HepG2 (cell line): ENCODE measurements around the gene SPOP. TPM values are rescaled to one million over a fixed set of nuclear protein-coding genes. Genes with fewer than 3 reads are reported as not detected.
A peak's percentile ranks its signal among the peaks of the same experiment; 100 is the strongest.

Experiments used
- ATF7 ChIP-seq, 2 experiments: fragments of 450-650 bp in 1 of 2; sonication (generic) in 1 of 2; formaldehyde crosslinking in 1 of 2; IDR thresholded peaks; 2 replicates each; pipeline versions ENCODE4 v1.4.0 to v1.6.1; 2016 to 2020; ENCODE audit warnings: antibody characterized with exemption in 1 of 2, mild to moderate bottlenecking in 1 of 2, missing genetic modification reagents in 1 of 2
- CEBPB ChIP-seq: IDR thresholded peaks from 2 replicates; pipeline ENCODE4 v1.6.1; 2011; ENCODE audit warnings: low read depth, low read length, improper control_type of control experiment, borderline replicate concordance
- CEBPG ChIP-seq: IDR thresholded peaks from 2 replicates; pipeline ENCODE4 v1.6.1; 2016
- GATAD1 ChIP-seq: IDR thresholded peaks from 2 replicates; pipeline ENCODE4 v1.6.1; 2016; ENCODE audit warnings: missing genetic modification reagents, missing compliant biosample characterization
- GLI4 ChIP-seq: sonication (generic); formaldehyde crosslinking; IDR thresholded peaks from 2 replicates; pipeline ENCODE4 v1.5.1; 2020; ENCODE audit warnings: missing genetic modification reagents, mild to moderate bottlenecking, moderate library complexity, borderline replicate concordance
- HDAC6 ChIP-seq: fragments of 200-600 bp; sonication (generic); IDR thresholded peaks from 2 replicates; pipeline ENCODE4 v1.7.0; 2017; ENCODE audit warnings: mild to moderate bottlenecking, antibody characterized with exemption, low read length, low read depth
- HNF1B ChIP-seq: sonication (generic); formaldehyde crosslinking; IDR thresholded peaks from 2 replicates; pipeline ENCODE4 v1.5.1; 2020; ENCODE audit warnings: mild to moderate bottlenecking, moderate library complexity, missing genetic modification reagents
- MXD4 ChIP-seq: IDR thresholded peaks from 2 replicates; pipeline ENCODE4 v1.6.1; 2016; ENCODE audit warnings: mild to moderate bottlenecking, missing biosample characterization, missing genetic modification reagents
- PHB2 ChIP-seq: fragments of 450-650 bp; IDR thresholded peaks from 2 replicates; pipeline ENCODE4 v1.6.1; 2018; ENCODE audit not compliant: partially characterized antibody
- POLR2AphosphoS2 ChIP-seq: IDR thresholded peaks from 2 replicates; pipeline ENCODE4 v1.6.1; 2011; ENCODE audit warnings: low read depth, low read length, improper control_type of control experiment
- SNAI1 ChIP-seq: sonication (generic); formaldehyde crosslinking; IDR thresholded peaks from 2 replicates; pipeline ENCODE4 v1.5.0; 2020; ENCODE audit warnings: mild to moderate bottlenecking, missing genetic modification reagents, borderline replicate concordance
- TP53 ChIP-seq: sonication (generic); formaldehyde crosslinking; conservative IDR thresholded peaks from 2 replicates; pipeline ENCODE4 v1.4.0; 2020; ENCODE audit warnings: missing genetic modification reagents
- YEATS2 ChIP-seq: sonication (generic); formaldehyde crosslinking; IDR thresholded peaks from 2 replicates; pipeline ENCODE4 v1.4.0; 2020; ENCODE audit warnings: missing genetic modification reagents, borderline replicate concordance
- ZNF160 ChIP-seq: sonication (generic); formaldehyde crosslinking; IDR thresholded peaks from 2 replicates; pipeline ENCODE4 v1.8.0; 2022; ENCODE audit warnings: mild to moderate bottlenecking, inconsistent platforms, missing genetic modification reagents
- ZNF260 ChIP-seq: sonication (generic); formaldehyde crosslinking; IDR thresholded peaks from 2 replicates; pipeline ENCODE4 v1.4.0; 2020; ENCODE audit warnings: missing genetic modification reagents, low read depth, mild to moderate bottlenecking, borderline replicate concordance
- ZNF354B ChIP-seq: sonication (generic); formaldehyde crosslinking; IDR thresholded peaks from 2 replicates; pipeline ENCODE4 v1.8.0; 2022; ENCODE audit warnings: mild to moderate bottlenecking, missing genetic modification reagents
- ZNF431 ChIP-seq: sonication (generic); formaldehyde crosslinking; IDR thresholded peaks from 2 replicates; pipeline ENCODE4 v1.9.0; 2022; ENCODE audit warnings: missing genetic modification reagents, low read depth, mild to moderate bottlenecking, borderline replicate concordance
- ZNF616 ChIP-seq: sonication (generic); formaldehyde crosslinking; IDR thresholded peaks from 2 replicates; pipeline ENCODE4 v1.5.0; 2020; ENCODE audit warnings: low read depth, mild to moderate bottlenecking, missing genetic modification reagents
- ZNF749 ChIP-seq: sonication (generic); formaldehyde crosslinking; IDR thresholded peaks from 2 replicates; pipeline ENCODE4 v1.8.0; 2022; ENCODE audit warnings: mild to moderate bottlenecking, missing genetic modification reagents, moderate library complexity, borderline replicate concordance
- polyA plus RNA-seq, 8 experiments: library from polyadenylated mRNA; depleted of rRNA in 3 of 8; stranded (reverse) in 7 of 8; unstranded in 1 of 8; fragments of >200 nt; fragmentation: Illumina TruSeq in 4 of 8; extraction: Trizol in 4 of 8; gene quantifications; 2 replicates each; pipeline versions ENCODE4 v1.2.1 to v1.2.3, GENCODE V29; 2011 to 2016; ENCODE audit warnings: low read depth in 4 of 8, missing spikeins in 1 of 8, mixed read lengths in 1 of 8; ENCODE audit not compliant: insufficient read depth in 1 of 8
- total RNA-seq, 5 experiments: library from RNA; depleted of rRNA; stranded (reverse); fragments of >200 nt; fragmentation: Illumina TruSeq; extraction: Trizol; gene quantifications; 2 replicates each; pipeline ENCODE4 v1.2.3, GENCODE V29; 2016; ENCODE audit warnings: low read depth in 1 of 5
- TF ChIP-seq, protein P1 (sequence below): sonication (generic); formaldehyde crosslinking; IDR thresholded peaks from 2 replicates; pipeline ENCODE4 v1.4.0; 2020; ENCODE audit warnings: missing genetic modification reagents
- TF ChIP-seq, protein P2 (sequence below): sonication (generic); formaldehyde crosslinking; IDR thresholded peaks from 2 replicates; pipeline ENCODE4 v1.4.0; 2020; ENCODE audit warnings: missing genetic modification reagents, borderline replicate concordance
- TF ChIP-seq, protein P3 (sequence below): sonication (generic); formaldehyde crosslinking; IDR thresholded peaks from 2 replicates; pipeline ENCODE4 v1.4.0; 2020; ENCODE audit warnings: low read depth, mild to moderate bottlenecking, missing genetic modification reagents

SPOP gene
- total and polyA plus RNA-seq, 2 of the 13 experiments (the other 11 are each of a cell fraction or from before 2014, with no cell fraction given): 52.8 to 60.8 TPM

- TF ChIP-seq, protein P1, sequence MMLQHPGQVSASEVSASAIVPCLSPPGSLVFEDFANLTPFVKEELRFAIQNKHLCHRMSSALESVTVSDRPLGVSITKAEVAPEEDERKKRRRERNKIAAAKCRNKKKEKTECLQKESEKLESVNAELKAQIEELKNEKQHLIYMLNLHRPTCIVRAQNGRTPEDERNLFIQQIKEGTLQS (CRISPR knock-in tag): no peak
- TF ChIP-seq HNF1B (CRISPR knock-in tag) (no peak), POLR2AphosphoS2 (no peak), ZNF354B (CRISPR knock-in tag) (no peak), ZNF749 (CRISPR knock-in tag) (no peak), GLI4 (CRISPR knock-in tag) (no peak), CEBPG (no peak), ATF7 (IDR thresholded peaks at IDR 0.05) (no peak), ATF7 (CRISPR knock-in tag; IDR thresholded peaks at IDR 0.05) (no peak), ZNF160 (no peak), YEATS2 (CRISPR knock-in tag) (no peak), ZNF431 (no peak), HDAC6 (no peak), CEBPB (no peak), TP53 (CRISPR knock-in tag) (no peak), ZNF616 (CRISPR knock-in tag) (no peak), GATAD1 (CRISPR knock-in tag) (0 out of 2 replicates have a peak, but pooled peaks have one; percentile 19), PHB2 (no peak), MXD4 (CRISPR knock-in tag) (0 out of 2 replicates have a peak, but pooled peaks have one; percentile 20), ZNF260 (CRISPR knock-in tag) (no peak), SNAI1 (CRISPR knock-in tag) (no peak)
- TF ChIP-seq, protein P2, sequence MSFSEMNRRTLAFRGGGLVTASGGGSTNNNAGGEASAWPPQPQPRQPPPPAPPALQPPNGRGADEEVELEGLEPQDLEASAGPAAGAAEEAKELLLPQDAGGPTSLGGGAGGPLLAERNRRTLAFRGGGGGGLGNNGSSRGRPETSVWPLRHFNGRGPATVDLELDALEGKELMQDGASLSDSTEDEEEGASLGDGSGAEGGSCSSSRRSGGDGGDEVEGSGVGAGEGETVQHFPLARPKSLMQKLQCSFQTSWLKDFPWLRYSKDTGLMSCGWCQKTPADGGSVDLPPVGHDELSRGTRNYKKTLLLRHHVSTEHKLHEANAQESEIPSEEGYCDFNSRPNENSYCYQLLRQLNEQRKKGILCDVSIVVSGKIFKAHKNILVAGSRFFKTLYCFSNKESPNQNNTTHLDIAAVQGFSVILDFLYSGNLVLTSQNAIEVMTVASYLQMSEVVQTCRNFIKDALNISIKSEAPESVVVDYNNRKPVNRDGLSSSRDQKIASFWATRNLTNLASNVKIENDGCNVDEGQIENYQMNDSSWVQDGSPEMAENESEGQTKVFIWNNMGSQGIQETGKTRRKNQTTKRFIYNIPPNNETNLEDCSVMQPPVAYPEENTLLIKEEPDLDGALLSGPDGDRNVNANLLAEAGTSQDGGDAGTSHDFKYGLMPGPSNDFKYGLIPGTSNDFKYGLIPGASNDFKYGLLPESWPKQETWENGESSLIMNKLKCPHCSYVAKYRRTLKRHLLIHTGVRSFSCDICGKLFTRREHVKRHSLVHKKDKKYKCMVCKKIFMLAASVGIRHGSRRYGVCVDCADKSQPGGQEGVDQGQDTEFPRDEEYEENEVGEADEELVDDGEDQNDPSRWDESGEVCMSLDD (CRISPR knock-in tag): no peak
- TF ChIP-seq, protein P3, sequence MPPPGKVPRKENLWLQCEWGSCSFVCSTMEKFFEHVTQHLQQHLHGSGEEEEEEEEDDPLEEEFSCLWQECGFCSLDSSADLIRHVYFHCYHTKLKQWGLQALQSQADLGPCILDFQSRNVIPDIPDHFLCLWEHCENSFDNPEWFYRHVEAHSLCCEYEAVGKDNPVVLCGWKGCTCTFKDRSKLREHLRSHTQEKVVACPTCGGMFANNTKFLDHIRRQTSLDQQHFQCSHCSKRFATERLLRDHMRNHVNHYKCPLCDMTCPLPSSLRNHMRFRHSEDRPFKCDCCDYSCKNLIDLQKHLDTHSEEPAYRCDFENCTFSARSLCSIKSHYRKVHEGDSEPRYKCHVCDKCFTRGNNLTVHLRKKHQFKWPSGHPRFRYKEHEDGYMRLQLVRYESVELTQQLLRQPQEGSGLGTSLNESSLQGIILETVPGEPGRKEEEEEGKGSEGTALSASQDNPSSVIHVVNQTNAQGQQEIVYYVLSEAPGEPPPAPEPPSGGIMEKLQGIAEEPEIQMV (CRISPR knock-in tag): no peak
These were observed 17.2 kb upstream of the SPOP start (continued) for GRCh38 chr17:49694847-49695697.
